SKM-1 (cell line): ENCODE results near the gene MBD1.
A peak's percentile ranks its signal among the peaks of the same experiment; 100 is the strongest.
"Not testable (repeated sequence)": the region's sequence is repeated elsewhere in the genome, so short reads cannot be mapped to it uniquely, and the experiment has no call there.

Experiments
- DNase-seq: peaks from one replicate; lab custom pipeline; 2025; ENCODE audit not compliant: unreplicated experiment; lab: John Stamatoyannopoulos, UW

Gene MBD1

GRCh38 chr18:50281295-50281971, at the start of gene MBD1:
Gene MBD1, minus strand, starts transcription at chr18:50281523. Its CDS starts 1,531 bp downstream, at chr18:50279992.
- DNase-seq = peak; percentile 99

GRCh38 chr18:50330176-50330575, 48.9 kb upstream of the MBD1 start:
- DNase-seq = no peak

- no peak for DNase-seq
Measured at GRCh38 chr18:50327983-50328382, 46.7 kb upstream of the MBD1 start.

- DNase-seq = no peak
Measured at GRCh38 chr18:50320719-50321118, 39.4 kb upstream of the MBD1 start.

- no peak for DNase-seq
Measured at GRCh38 chr18:50315100-50315871, 34.0 kb upstream of the MBD1 start.

GRCh38 chr18:50313873-50314460, 32.6 kb upstream of the MBD1 start:
- no peak for DNase-seq

GRCh38 chr18:50313031-50313607, 31.8 kb upstream of the MBD1 start:
- DNase-seq = no peak

GRCh38 chr18:50312296-50313030, 31.1 kb upstream of the MBD1 start:
- DNase-seq = no peak

GRCh38 chr18:50311650-50312049, 30.3 kb upstream of the MBD1 start:
- DNase-seq = no peak

GRCh38 chr18:50310080-50310479, 28.8 kb upstream of the MBD1 start:
- DNase-seq = no peak

GRCh38 chr18:50308851-50309250, 27.5 kb upstream of the MBD1 start:
- not testable (repeated sequence) for DNase-seq

- peak; percentile 97 for DNase-seq
Measured at GRCh38 chr18:50307738-50308470, 26.6 kb upstream of the MBD1 start.

GRCh38 chr18:50307400-50307737, 26.0 kb upstream of the MBD1 start:
- no peak for DNase-seq

- DNase-seq = no peak
Measured at GRCh38 chr18:50306944-50307343, 25.6 kb upstream of the MBD1 start.

GRCh38 chr18:50301074-50301473, 19.8 kb upstream of the MBD1 start:
- no peak for DNase-seq

GRCh38 chr18:50299626-50300388, 18.5 kb upstream of the MBD1 start:
- DNase-seq = no peak

- no peak for DNase-seq
Measured at GRCh38 chr18:50298443-50299284, 17.3 kb upstream of the MBD1 start.

- peak; percentile 67 for DNase-seq
Measured at GRCh38 chr18:50297621-50298442, 16.5 kb upstream of the MBD1 start.
